ENCODE results near the gene TALDO1.

TALDO1 gene

DNA sequence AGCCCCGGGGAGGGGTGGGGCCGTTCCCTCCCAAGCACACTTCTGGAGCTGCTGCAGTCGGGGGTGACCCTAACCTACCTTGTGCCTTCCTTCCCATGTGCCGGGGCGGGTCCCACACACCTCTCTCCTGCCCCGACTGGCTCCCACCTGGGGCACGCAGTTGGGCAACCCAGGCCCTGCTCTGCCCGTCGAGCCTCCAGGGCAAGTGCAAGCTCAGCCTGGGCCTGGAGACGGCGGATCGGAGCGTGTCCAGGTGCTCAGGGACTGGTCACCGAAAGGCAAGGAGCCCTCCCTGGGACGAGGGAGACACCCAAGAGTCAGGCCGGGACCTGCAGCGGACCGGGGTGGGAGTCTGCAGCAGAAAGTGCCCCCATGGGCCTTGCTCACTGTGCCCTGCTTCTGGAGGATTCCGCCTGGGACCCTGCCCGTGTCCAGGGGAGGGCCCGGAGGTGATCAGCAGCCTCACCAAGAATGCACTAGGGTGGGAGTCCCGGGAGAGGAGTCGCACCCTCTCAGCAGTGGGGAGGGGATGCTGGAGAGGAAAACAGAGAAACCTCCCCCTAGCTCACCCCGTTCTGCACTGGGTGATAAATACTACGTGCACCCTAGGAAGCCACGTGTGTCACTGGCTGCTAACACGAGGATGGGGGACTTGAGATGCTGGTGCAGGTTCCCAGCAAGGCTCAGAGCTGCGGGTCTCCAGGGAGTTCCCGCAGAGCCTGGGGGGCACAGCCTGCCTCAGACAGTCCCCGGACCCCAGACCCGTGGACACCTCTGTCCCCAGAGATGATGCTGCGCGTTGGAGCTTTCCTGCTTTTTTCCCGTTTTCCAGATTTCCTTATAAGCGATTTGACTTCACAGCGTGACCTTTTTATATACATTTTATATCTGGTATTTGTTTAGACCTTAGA lies 35.3 kb downstream of the TALDO1 start:
- DNase-seq (ENCODE audit: extremely low read depth, low read depth): no peak
- no peak overlapping the region for H3K4me3 ChIP-seq (replicated peaks; ENCODE audit: low read depth, low read length)
- TF ChIP-seq, protein P1, sequence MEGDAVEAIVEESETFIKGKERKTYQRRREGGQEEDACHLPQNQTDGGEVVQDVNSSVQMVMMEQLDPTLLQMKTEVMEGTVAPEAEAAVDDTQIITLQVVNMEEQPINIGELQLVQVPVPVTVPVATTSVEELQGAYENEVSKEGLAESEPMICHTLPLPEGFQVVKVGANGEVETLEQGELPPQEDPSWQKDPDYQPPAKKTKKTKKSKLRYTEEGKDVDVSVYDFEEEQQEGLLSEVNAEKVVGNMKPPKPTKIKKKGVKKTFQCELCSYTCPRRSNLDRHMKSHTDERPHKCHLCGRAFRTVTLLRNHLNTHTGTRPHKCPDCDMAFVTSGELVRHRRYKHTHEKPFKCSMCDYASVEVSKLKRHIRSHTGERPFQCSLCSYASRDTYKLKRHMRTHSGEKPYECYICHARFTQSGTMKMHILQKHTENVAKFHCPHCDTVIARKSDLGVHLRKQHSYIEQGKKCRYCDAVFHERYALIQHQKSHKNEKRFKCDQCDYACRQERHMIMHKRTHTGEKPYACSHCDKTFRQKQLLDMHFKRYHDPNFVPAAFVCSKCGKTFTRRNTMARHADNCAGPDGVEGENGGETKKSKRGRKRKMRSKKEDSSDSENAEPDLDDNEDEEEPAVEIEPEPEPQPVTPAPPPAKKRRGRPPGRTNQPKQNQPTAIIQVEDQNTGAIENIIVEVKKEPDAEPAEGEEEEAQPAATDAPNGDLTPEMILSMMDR (IDR thresholded peaks at IDR 0.05; ENCODE audit: low read depth, low read length, missing control alignments): no peak

DNA sequence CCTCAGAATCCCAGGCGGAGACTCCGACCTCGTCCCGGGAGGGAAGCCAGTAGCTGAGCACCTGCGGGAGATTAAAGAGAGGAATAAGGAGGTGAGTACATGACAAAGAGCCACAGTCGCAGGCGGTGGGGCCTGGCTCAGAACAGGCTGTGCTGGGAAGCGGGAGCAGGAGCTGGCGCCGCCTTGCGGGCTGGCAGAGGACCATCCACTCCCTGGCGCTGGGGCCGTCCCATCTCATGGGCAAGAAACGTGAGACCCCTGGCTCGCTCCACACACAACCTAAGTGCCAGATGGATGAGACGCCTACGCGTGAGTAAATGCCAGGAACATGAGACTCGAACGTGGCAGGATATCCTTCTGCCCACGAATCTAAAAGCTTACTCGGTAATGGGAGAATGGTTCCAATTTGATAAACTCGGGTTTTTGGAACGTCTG lies 36.3 kb downstream of the TALDO1 start:
- peak; percentile 85 for DNase-seq (ENCODE audit: extremely low read depth, low read depth)
- TF ChIP-seq, protein P1 (IDR thresholded peaks at IDR 0.05; ENCODE audit: low read depth, low read length, missing control alignments): peak; percentile 91
- no peak overlapping the region for H3K4me3 ChIP-seq (replicated peaks; ENCODE audit: low read depth, low read length)

DNA sequence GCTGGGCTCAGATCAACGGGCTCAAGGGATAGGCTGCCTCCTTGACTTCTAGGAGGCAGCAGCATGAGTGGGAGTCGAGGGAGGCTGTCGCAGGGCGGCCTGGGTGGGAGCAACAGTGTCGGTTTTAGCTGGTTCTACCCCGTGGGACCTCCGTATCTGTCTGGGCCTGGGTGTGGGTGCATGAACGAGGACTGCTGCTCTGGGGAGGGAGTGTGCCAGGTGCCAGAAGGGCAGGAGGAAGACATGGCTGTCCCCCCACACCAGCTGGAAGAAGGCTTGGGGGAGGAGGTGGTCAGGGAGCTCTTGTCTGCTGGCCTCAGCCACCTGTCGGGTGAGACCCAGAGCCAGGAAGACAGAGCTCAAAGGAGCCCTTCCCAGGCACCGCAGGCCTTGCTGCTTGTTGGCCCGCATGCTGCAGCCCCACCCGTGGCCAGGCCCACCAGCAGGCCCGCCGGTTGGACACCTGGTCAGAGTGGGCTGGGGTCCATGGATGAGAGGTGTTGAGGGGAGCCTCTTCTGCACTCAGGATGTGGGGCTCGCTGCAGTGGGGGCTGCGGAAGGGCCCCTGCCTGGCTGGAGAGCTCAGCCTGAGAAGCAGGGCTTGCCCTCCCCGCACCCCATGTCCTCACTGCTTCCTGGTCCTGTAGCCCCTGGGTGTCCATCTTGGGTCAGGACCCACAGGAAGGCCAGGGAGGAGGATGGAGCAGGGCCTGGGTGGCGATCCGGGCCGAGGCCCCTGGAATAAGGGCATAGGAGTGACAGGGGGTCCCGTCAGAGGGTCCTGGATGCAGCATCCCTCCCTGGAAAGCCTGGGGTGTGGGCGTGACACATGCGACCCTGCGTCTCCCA lies 39.2 kb downstream of the TALDO1 start:
- TF ChIP-seq, protein P1 (IDR thresholded peaks at IDR 0.05; ENCODE audit: low read depth, low read length, missing control alignments): no peak
- no peak overlapping the region for H3K4me3 ChIP-seq (replicated peaks; ENCODE audit: low read depth, low read length)
- no peak for DNase-seq (ENCODE audit: extremely low read depth, low read depth)

DNA sequence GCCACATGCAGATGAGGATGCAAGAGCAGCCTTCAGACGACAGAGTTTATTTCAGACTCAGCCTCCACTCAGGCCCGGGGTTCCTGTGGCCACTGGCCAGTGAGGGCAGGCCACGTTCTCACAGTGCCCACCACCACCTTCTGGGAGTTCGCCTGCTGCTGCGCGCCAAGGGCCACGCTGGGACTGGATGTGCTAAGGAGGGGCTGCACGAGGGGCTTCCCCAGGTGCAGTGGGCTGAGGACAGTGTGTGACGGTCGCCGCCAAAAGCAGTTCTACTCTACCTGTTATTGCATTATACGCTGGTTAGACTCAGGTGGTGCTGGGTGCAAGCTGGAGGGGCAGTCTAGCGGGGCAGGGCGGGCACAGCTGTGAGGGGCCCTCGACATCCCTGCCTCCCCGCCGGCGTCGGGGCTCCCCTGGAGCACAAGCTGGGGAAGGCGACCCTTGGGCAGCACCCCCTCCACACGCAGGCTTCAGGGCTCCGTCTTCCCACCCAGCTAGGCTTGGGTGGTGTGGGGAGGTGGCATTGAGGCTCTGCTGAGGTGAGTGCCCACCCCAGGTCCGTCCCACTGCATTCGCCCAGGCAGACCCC lies 39.9 kb downstream of the TALDO1 start:
- no peak for DNase-seq (ENCODE audit: extremely low read depth, low read depth)
- no peak overlapping the region for H3K4me3 ChIP-seq (replicated peaks; ENCODE audit: low read depth, low read length)

DNA sequence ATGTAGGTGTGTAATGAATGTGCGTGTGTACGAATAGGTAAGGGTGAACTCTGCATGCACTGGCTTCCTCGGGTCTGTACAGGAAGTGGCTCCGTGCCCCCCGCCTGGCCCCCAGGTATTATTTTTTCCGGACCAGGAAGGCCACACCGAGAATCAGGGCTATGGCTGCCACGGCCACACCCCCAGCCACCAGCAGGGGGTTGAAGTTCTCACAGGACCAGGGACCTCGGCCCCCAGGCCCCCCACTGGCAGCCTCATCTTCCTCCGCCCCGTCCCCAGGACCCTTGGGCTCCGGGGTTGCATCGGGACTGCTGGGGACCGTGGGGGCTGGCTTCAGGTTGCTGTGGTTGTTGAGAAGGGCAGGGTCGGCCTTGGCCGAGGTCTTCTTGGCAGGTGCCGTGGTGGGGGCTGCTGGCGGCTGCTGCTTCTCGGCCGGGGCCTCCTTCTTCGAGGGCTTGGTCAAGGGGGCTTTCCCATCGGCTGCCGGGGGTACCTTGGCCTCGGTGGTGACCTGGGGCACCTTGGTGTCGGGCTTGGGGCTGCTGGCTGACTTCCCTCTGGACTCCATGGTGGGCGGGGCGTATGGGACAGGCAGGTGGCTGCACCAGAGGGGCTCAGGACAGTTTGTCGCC lies 40.9 kb downstream of the TALDO1 start:
- DNase-seq (ENCODE audit: extremely low read depth, low read depth): no peak
- TF ChIP-seq, protein P1 (IDR thresholded peaks at IDR 0.05; ENCODE audit: low read depth, low read length, missing control alignments): no peak
- H3K4me3 ChIP-seq (replicated peaks; ENCODE audit: low read depth, low read length): no peak overlapping the region

More for the DNA sequence above, 39.9 kb downstream of the TALDO1 start:
- TF ChIP-seq, protein P1 (IDR thresholded peaks at IDR 0.05; ENCODE audit: low read depth, low read length, missing control alignments): no peak

Data from HFF-Myc (cell line).